DMS 273 (cell line): ENCODE results near the gene TNFSF13.
"Not testable (repeated sequence)": the region's sequence is repeated elsewhere in the genome, so short reads cannot be mapped to it uniquely, and the experiment has no call there.

Source experiments
- DNase-seq: peaks from one replicate; lab custom pipeline; 2025; ENCODE audit not compliant: unreplicated experiment; lab: John Stamatoyannopoulos, UW

The TNFSF13 gene

GRCh38 chr17:7589891-7590691 lies 31.5 kb downstream of the TNFSF13 start, which contains the start of gene SOX15:
SOX15 (minus strand) TSS chr17:7590094; CDS start chr17:7589676, 418 bp downstream.
- DNase-seq, result no peak

DNA sequence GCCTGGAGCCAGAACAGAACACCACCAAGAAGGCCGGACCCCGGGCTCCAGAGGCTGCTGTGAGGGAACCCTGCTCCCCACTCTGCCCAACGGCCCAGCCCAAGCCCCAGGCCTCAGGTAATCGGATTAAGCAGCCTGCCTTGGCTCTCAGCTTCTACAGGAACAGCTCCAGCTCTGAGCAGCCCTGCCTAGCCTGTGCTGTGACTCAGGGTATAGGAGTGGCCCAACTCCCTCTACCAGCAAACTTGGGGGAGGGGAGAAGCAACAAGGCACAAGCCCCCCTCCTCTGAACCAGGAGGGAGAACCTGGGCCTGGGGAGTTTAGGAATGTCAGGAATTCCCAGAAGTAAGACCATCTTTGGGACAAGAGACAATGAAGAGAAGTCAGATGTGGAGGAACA lies 32.2 kb downstream of the TNFSF13 start:
- DNase-seq, result no peak

DNA sequence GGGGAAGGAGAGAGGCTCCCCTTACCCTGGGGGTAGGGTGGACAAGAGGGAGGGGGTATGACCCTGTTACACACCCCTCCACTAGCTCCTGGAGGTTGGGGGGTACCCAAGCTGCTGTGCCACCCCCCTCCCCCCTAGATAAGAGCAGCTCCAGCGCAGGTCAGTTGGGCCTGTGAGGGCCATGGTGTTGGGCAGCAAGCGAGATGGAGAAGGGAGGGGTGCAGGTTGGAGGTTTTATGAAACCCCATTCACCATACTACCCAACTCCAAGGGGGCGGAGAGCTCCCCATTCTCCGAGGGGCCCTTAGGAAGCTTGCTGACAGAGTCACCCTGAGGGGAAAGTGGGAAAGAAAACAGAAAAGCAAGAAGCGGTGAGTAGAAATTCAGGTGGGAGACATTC lies 33.0 kb downstream of the TNFSF13 start:
- DNase-seq, result no peak

DNA sequence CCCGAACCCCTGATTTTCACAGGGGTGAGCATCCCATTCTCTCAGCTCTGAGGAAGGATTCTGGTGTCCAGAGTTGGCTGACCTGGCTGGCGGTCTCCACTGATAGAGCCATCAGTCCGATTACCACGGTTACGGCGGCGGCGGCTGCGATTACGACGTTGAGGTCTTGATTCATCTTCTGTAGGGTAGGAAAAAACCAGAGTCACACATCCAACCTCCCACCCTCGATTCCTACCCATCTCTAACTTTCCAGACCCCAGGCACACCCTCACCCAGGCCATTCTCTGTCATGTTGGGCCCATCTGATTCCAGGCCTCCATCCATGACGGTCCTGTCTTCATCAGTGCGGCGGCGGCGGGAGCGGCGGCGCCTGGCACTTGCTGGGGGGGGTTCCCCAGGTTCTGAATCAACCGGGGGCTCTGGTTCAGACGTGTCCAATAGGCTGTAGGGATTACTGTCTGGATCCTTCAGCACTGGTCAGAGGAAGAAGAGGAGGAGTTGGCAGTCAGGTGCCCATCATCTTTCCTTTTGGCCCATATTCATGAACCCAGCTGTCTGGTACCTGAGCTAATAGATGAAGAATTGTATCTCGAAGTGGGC lies 34.0 kb downstream of the TNFSF13 start:
- no peak for DNase-seq

DNA sequence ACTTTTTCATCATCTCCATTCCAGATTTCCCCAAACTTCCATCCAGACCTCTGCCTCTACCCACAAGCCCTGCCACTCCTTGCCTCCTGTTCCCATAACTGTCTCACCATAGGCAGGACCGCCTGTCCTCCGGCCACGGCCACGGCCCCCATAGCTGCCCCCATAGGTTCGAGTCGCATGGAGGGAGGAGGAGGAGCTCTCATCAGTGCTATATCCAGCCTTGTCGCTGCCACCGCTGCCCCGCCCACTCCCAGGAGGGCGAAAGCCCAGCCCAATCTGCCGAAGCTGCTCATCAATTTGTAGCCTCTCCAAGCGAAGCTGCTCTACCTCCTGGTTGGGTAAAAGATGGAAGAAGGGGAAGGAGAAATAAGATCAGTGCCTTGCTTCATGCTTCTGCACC lies 34.7 kb downstream of the TNFSF13 start:
- DNase-seq, result no peak

GRCh38 chr17:7597561-7597960 lies 39.0 kb downstream of the TNFSF13 start:
- DNase-seq, result not testable (repeated sequence)

DNA sequence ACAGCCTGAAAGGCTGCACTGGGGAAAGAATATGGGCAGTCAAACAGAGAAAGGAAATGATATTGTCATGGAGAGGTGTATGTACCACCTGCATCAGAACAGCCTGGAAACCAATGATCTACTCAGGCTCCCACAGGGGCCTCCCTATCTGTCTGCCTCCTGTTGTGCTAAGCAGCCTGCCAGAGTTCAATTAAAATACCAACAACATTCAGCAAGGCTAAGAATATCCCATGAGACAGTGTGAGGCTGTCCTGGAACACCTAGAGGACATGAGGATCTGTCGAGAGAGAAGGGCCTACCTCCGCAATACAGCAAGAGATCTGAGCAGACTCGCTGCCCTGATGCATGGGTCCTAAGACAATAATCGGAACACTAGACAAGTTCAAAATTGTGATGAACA lies 47.7 kb downstream of the TNFSF13 start:
- no peak for DNase-seq

DNA sequence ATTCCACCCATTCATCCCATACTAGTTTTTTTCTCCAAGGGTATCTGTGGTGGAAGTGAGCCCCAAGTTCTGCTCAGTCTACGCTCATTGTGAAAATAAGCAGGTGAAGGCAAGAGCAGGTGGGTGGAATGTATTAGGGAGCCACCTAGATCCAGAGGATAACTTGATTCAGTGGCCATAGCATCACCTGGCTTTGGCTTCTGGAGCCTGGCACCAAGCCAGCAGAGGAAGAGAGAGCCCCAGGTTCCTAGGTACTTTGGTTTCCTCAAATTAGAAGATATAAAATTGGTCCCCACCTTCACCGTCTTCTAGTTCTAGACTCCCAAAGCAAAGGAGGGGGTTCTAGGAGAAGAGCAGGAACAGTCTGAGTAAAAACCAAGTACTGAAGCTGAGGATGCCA lies 52.1 kb downstream of the TNFSF13 start:
- DNase-seq, result no peak
